Liver (tissue), 9 donors: Measurements from ENCODE around the gene ENPP3. TPM values are rescaled to one million over a fixed set of nuclear protein-coding genes. Genes with fewer than 3 reads are reported as not detected.

Experiments used
- DNase-seq: peaks from one replicate; pipeline ENCODE4 v3.0.0-alpha.2; 2017; ENCODE audit warnings: low spot score
- H3K27ac ChIP-seq, 2 donors: one replicate each; pipeline ENCODE4 v1.7.0; 2013; ENCODE audit warnings: inconsistent platforms in 2 of 2, low read length in 2 of 2, control low read depth in 1 of 2, low read depth in 1 of 2, mild to moderate bottlenecking in 1 of 2
- H3K27me3 ChIP-seq, 4 donors: one replicate each; pipeline versions ENCODE4 v1.6.1 to v1.7.0; 2013; ENCODE audit warnings: low read length in 3 of 4, inconsistent platforms in 1 of 4, mild to moderate bottlenecking in 1 of 4, moderate library complexity in 1 of 4; ENCODE audit not compliant: control insufficient read depth in 4 of 4, insufficient read depth in 4 of 4
- H3K36me3 ChIP-seq, 4 donors: one replicate each; pipeline versions ENCODE4 v1.6.1 to v1.7.0; 2013; ENCODE audit warnings: low read length in 3 of 4, mild to moderate bottlenecking in 3 of 4, low read depth in 1 of 4, moderate library complexity in 1 of 4; ENCODE audit not compliant: control insufficient read depth in 4 of 4, insufficient read depth in 3 of 4
- H3K4me1 ChIP-seq, 4 donors: one replicate each; pipeline versions ENCODE4 v1.6.1 to v1.7.0; 2013; ENCODE audit warnings: low read length in 3 of 4, mild to moderate bottlenecking in 3 of 4, moderate library complexity in 1 of 4; ENCODE audit not compliant: control insufficient read depth in 4 of 4, insufficient read depth in 4 of 4
- H3K4me3 ChIP-seq, 3 donors: one replicate each; pipeline versions ENCODE4 v1.6.1 to v1.7.0; 2013; ENCODE audit warnings: low read length in 3 of 3, control low read depth in 1 of 3, low read depth in 1 of 3, mild to moderate bottlenecking in 1 of 3
- H3K9ac ChIP-seq, 2 donors: one replicate each; pipeline ENCODE4 v1.7.0; 2013; ENCODE audit warnings: low read length in 2 of 2, mild to moderate bottlenecking in 2 of 2, moderate library complexity in 2 of 2, control low read depth in 1 of 2, low read depth in 1 of 2
- H3K9me3 ChIP-seq, 4 donors: one replicate each; pipeline versions ENCODE4 v1.6.1 to v1.7.0; 2013; ENCODE audit warnings: low read length in 3 of 4; ENCODE audit not compliant: control insufficient read depth in 4 of 4
- ATF3 ChIP-seq: IDR thresholded peaks from 2 replicates; pipeline ENCODE4 v1.6.1; 2016; ENCODE audit warnings: antibody characterized with exemption
- EGR1 ChIP-seq, 2 donors: IDR thresholded peaks; 2 replicates each; pipeline ENCODE4 v1.6.1; 2016 to 2018; ENCODE audit warnings: antibody characterized with exemption in 2 of 2, low read depth in 2 of 2
- FOXA1 ChIP-seq: IDR thresholded peaks from 2 replicates; pipeline ENCODE4 v1.6.1; 2016; ENCODE audit warnings: antibody characterized with exemption
- FOXA2 ChIP-seq: IDR thresholded peaks from 2 replicates; pipeline ENCODE4 v1.6.1; 2016; ENCODE audit warnings: antibody characterized with exemption
- GABPA ChIP-seq, 2 donors: IDR thresholded peaks in 1 of 2; conservative IDR thresholded peaks in 1 of 2; 2 replicates each; pipeline ENCODE4 v1.6.1; 2016; ENCODE audit warnings: antibody characterized with exemption in 2 of 2, mild to moderate bottlenecking in 1 of 2, moderate library complexity in 1 of 2
- HNF4A ChIP-seq, 2 donors: conservative IDR thresholded peaks; 2 replicates each; pipeline ENCODE4 v1.6.1; 2016; ENCODE audit warnings: antibody characterized with exemption in 2 of 2, mild to moderate bottlenecking in 2 of 2
- HNF4G ChIP-seq: IDR thresholded peaks from 2 replicates; pipeline ENCODE4 v1.6.1; 2016; ENCODE audit warnings: antibody characterized with exemption
- JUND ChIP-seq, 2 donors: IDR thresholded peaks; 2 replicates each; pipeline ENCODE4 v1.6.1; 2016; ENCODE audit warnings: antibody characterized with exemption in 2 of 2
- MAX ChIP-seq: IDR thresholded peaks from 2 replicates; pipeline ENCODE4 v1.6.1; 2016; ENCODE audit warnings: antibody characterized with exemption
- NR2F2 ChIP-seq: IDR thresholded peaks from 2 replicates; pipeline ENCODE4 v1.6.1; 2016; ENCODE audit warnings: antibody characterized with exemption
- RAD21 ChIP-seq, 2 donors: IDR thresholded peaks; 2 replicates each; pipeline ENCODE4 v1.6.1; 2016; ENCODE audit warnings: antibody characterized with exemption in 2 of 2, mild to moderate bottlenecking in 2 of 2
- RXRA ChIP-seq, 2 donors: IDR thresholded peaks; 2 replicates each; pipeline ENCODE4 v1.6.1; 2017 to 2018; ENCODE audit warnings: antibody characterized with exemption in 2 of 2, mild to moderate bottlenecking in 1 of 2
- SP1 ChIP-seq: IDR thresholded peaks from 2 replicates; pipeline ENCODE4 v1.6.1; 2018; ENCODE audit warnings: antibody characterized with exemption, mild to moderate bottlenecking
- TAF1 ChIP-seq: conservative IDR thresholded peaks from 2 replicates; pipeline ENCODE4 v1.6.1; 2016; ENCODE audit warnings: antibody characterized with exemption, mild to moderate bottlenecking
- YY1 ChIP-seq: IDR thresholded peaks from 2 replicates; pipeline ENCODE4 v1.6.1; 2016; ENCODE audit warnings: antibody characterized with exemption, mild to moderate bottlenecking
- polyA plus RNA-seq, 2 donors: library from polyadenylated mRNA; stranded (reverse) in 1 of 2; unstranded in 1 of 2; fragments of 200-250 nt in 1 of 2; fragments of >200 nt in 1 of 2; fragmentation: Nextera tagmentation in 1 of 2; extraction: Ambion mirVana in 1 of 2; gene quantifications; one replicate each; pipeline versions ENCODE4 v1.2.1 to v1.2.3, GENCODE V29; 2013 to 2015
- total RNA-seq, 2 donors: library from RNA; depleted of rRNA; stranded (reverse); fragments of >200 nt; gene quantifications; one replicate each; pipeline ENCODE4 v1.2.3, GENCODE V29; 2014
- TF ChIP-seq, protein P1 (sequence below): IDR thresholded peaks from 2 replicates; pipeline ENCODE4 v1.6.1; 2016; ENCODE audit warnings: antibody characterized with exemption
- TF ChIP-seq, protein P2 (sequence below): fragments of 150-350 bp; IDR thresholded peaks from 2 replicates; pipeline ENCODE4 v1.5.1; 2017; ENCODE audit warnings: improper control_type of control experiment, low read depth, low read length; ENCODE audit not compliant: missing input control
- TF ChIP-seq, protein P3 (sequence below): IDR thresholded peaks from 2 replicates; pipeline ENCODE4 v1.6.1; 2016; ENCODE audit warnings: antibody characterized with exemption, mild to moderate bottlenecking
- donor health status: healthy.
- donor health status: healthy.
- donor health status: healthy.
- donor health status: healthy.
- donor health status: healthy.

Gene ENPP3
- total and polyA plus RNA-seq, 4 donors = 0.51 to 6.1 (median 1.1) TPM

DNA sequence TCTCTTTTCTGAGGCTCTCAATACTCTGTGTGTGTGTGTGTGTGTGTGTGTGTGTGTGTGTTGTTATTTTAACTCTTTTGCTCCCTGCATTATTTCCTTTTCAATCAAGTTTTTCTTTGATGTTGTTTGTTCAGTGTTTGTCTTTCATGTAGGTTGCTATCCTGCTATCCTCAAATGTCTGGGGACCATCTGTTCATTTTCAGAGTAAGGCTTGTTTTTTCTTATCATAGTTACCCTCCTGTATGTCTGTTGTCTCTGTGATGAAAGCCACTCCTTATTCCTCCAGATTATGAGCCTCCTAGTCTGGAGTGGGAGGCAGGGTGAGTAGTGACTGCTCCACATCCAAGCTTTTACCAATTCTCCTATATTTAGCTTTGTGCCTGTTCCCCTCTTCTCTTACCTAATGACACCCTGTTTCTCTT is 9.2 kb downstream of the ENPP3 start (continued):
- TF ChIP-seq, protein P1, sequence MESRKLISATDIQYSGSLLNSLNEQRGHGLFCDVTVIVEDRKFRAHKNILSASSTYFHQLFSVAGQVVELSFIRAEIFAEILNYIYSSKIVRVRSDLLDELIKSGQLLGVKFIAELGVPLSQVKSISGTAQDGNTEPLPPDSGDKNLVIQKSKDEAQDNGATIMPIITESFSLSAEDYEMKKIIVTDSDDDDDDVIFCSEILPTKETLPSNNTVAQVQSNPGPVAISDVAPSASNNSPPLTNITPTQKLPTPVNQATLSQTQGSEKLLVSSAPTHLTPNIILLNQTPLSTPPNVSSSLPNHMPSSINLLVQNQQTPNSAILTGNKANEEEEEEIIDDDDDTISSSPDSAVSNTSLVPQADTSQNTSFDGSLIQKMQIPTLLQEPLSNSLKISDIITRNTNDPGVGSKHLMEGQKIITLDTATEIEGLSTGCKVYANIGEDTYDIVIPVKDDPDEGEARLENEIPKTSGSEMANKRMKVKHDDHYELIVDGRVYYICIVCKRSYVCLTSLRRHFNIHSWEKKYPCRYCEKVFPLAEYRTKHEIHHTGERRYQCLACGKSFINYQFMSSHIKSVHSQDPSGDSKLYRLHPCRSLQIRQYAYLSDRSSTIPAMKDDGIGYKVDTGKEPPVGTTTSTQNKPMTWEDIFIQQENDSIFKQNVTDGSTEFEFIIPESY = no peak
- TF ChIP-seq MAX (no peak), NR2F2 (no peak)

GRCh38 chr6:131651782-131652181 is 14.7 kb downstream of the ENPP3 start:
- DNase-seq = no peak
- Histone ChIP-seq H3K27ac (peak overlapping the region; percentile 24 to 39), H3K9ac (no peak overlapping the region)

More at GRCh38 chr6:131651782-131652181, 14.7 kb downstream of the ENPP3 start:
- no peaks in the 10 kb centered on the region for H3K9me3 ChIP-seq
- TF ChIP-seq SP1 (no peak), JUND (IDR thresholded peaks at IDR 0.05) (peak in 1 of 2 donors; percentile 85), GABPA (IDR thresholded peaks at IDR 0.05 in 1 of 2, conservative IDR thresholded peaks at IDR 0.05 in 1 of 2) (no peak), NR2F2 (no peak), HNF4A (conservative IDR thresholded peaks at IDR 0.05) (peak in 1 of 2 donors; percentile 57), RXRA (IDR thresholded peaks at IDR 0.05) (peak in 1 of 2 donors; percentile 59), FOXA2 (peak; percentile 57), RAD21 (IDR thresholded peaks at IDR 0.05) (peak; percentile 7 to 12), YY1 (peak; percentile 44), HNF4G (no peak), FOXA1 (peak; percentile 31), TAF1 (no peak), MAX (peak; percentile 54), EGR1 (IDR thresholded peaks at IDR 0.05; ENCODE audit: low read depth in 2 of 2) (peak in 1 of 2 donors; percentile 62), ATF3 (no peak)
- TF ChIP-seq, protein P2, sequence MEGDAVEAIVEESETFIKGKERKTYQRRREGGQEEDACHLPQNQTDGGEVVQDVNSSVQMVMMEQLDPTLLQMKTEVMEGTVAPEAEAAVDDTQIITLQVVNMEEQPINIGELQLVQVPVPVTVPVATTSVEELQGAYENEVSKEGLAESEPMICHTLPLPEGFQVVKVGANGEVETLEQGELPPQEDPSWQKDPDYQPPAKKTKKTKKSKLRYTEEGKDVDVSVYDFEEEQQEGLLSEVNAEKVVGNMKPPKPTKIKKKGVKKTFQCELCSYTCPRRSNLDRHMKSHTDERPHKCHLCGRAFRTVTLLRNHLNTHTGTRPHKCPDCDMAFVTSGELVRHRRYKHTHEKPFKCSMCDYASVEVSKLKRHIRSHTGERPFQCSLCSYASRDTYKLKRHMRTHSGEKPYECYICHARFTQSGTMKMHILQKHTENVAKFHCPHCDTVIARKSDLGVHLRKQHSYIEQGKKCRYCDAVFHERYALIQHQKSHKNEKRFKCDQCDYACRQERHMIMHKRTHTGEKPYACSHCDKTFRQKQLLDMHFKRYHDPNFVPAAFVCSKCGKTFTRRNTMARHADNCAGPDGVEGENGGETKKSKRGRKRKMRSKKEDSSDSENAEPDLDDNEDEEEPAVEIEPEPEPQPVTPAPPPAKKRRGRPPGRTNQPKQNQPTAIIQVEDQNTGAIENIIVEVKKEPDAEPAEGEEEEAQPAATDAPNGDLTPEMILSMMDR = no peak
- TF ChIP-seq, protein P1 = peak; percentile 22
- TF ChIP-seq, protein P3, sequence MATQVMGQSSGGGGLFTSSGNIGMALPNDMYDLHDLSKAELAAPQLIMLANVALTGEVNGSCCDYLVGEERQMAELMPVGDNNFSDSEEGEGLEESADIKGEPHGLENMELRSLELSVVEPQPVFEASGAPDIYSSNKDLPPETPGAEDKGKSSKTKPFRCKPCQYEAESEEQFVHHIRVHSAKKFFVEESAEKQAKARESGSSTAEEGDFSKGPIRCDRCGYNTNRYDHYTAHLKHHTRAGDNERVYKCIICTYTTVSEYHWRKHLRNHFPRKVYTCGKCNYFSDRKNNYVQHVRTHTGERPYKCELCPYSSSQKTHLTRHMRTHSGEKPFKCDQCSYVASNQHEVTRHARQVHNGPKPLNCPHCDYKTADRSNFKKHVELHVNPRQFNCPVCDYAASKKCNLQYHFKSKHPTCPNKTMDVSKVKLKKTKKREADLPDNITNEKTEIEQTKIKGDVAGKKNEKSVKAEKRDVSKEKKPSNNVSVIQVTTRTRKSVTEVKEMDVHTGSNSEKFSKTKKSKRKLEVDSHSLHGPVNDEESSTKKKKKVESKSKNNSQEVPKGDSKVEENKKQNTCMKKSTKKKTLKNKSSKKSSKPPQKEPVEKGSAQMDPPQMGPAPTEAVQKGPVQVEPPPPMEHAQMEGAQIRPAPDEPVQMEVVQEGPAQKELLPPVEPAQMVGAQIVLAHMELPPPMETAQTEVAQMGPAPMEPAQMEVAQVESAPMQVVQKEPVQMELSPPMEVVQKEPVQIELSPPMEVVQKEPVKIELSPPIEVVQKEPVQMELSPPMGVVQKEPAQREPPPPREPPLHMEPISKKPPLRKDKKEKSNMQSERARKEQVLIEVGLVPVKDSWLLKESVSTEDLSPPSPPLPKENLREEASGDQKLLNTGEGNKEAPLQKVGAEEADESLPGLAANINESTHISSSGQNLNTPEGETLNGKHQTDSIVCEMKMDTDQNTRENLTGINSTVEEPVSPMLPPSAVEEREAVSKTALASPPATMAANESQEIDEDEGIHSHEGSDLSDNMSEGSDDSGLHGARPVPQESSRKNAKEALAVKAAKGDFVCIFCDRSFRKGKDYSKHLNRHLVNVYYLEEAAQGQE = peak; percentile 20
- no peaks in the 10 kb centered on the region for H3K27me3 ChIP-seq
- no peak overlapping the region for H3K4me3 ChIP-seq
- H3K4me1 ChIP-seq = peaks cover 3 to 9% (median 6%) of the 10 kb centered on the region in 4 donors
- H3K36me3 ChIP-seq = no peaks in the 10 kb centered on the region
